COR-L47 (cell line): Measurements from ENCODE around the gene TIE1.

ENCODE experiments used
- DNase-seq: peaks from one replicate; lab custom pipeline; 2025; lab: John Stamatoyannopoulos, UW

TIE1 gene

GRCh38 chr1:43300378-43301094, at the start of gene TIE1:
TIE1 (plus strand) TSS chr1:43300982; CDS start chr1:43301072, 90 bp downstream.
- no peak for DNase-seq

- no peak for DNase-seq
Measured at GRCh38 chr1:43251024-43251423, 49.8 kb upstream of the TIE1 start.

DNA sequence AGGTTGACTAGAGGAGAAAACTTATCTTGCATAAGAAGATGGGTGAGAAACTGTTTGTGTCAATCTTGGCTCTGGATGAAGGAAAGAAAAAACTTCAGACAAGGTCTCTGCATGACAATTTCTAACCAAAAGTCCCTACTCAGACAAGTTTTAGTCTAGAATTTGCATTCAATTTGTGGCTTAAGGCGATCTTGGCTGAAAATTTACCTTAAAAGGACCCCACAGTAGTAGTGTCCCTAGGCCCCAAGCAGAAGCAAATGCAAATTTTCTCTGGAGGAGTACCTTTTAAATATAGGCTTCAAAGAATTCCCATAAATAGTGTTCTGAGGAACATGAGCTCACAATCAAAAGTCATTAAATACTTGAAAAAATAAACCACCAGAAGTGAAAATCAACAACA, 48.6 kb upstream of the TIE1 start:
- no peak for DNase-seq

DNA sequence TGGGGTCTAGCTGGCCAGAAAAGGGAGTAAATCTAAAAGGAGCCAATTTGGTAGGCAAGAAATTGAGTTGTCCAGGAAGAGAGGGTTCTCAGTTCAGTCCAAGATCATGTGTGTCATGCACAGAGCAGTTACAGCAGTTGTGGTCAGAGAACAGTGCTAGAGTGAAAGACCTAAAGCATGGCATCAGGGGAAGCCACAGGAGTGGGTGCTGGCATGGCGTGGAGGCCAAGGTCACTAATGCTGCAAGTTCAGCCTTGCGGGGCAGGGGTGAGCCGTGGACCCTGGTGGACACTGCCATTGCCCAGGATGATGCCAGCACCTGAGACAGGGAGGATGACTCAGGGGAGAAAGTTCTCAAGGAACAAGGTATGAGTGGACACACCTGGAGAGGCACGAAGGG, 47.6 kb upstream of the TIE1 start:
- DNase-seq = no peak

GRCh38 chr1:43253876-43254275, 46.9 kb upstream of the TIE1 start:
- DNase-seq = no peak

DNA sequence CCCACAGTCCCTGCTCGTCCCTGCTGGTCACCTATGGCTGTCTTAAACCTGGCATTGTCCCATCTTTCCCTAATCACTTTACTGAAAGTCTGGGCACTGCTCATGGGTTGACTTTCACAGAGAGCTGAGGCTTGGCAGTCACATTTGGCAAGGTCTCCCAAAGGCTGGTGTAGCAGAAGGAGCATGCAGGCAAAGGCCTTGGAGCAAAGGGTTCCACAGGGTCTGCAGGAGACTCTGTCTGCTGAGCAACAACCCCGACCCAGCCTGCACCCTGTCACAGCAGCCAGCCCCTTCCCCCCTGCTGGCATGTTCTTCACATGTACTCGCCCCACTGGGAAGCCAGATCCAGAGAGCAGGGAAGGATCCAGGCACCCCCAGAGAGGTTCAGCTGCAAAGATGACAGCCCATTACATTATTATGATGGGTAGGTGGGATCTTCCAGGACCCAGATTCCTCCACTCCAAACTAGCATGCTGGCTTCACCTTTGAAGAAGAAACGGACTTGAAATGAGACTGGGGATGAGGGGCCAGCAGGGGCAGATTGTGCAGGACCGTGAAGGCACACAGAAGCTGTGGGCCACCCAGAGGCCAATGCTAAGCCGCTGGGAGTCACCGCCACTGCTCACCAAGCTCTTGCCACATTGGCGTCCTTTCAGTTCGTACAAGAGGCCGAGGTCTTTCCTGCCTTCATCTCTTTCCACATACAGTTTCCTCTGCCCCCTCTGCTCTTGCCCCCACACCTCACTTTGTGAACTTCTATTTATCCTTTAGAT, 45.2 kb upstream of the TIE1 start:
- DNase-seq = no peak

- no peak for DNase-seq
Measured at GRCh38 chr1:43256675-43257570, 43.9 kb upstream of the TIE1 start.

GRCh38 chr1:43258370-43258769, 42.4 kb upstream of the TIE1 start:
- no peak for DNase-seq

GRCh38 chr1:43265431-43265830, 35.4 kb upstream of the TIE1 start:
- DNase-seq = no peak

- no peak for DNase-seq
Measured at GRCh38 chr1:43266881-43267280, 33.9 kb upstream of the TIE1 start.

DNA sequence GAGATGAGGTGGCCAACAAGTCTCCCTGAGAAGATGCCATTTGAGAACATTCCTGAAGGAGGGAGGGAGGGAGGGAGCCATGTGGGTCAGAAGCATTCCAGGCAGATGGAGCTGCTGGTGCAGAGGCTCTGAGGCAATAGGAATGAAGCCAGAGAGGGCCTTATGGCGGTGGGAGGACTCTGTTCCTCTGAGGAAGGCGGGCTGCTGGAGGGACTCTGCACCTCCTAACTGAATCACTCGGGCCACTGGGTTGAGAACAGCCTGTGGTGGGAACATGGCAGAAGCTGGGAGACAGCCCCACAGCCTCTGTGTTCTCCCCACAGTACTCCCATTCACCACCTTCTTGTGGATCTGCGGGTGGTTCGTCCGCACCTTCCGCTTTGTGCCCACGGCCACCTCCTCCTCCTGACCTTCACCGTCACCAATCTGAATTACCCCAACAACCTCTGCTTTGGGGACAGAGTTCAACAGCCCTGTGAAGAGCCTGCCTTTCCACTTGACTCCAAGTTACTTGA, 33.4 kb upstream of the TIE1 start:
- no peak for DNase-seq

DNA sequence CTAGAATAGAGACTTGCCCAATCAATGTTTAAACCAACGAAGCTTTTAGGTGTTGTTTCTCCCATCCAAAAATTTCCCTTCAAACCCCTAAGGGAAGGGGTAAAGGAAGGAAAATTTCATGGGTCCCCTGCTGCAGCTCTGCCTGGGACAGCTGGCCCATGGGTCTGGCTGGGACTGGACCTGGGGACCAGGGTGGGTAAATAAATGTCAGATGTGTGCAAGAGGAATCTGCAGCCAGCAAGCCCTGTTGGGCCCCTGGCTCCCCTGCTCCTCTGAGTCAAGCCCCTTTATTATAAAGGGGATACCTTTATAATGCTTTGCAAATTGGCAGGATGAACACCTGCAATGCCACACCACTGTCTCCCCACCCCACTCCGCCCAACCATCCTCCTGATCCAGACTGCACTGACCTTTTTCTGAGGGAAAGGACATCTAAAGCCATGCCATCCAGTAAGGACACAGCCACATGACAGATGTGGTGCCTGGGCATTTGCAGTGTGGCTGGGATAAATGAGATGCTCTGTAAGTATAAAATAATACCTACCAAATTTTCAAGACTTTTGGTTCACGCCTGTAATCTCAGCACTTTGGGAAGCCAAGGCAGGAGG, 32.9 kb upstream of the TIE1 start:
- no peak for DNase-seq

DNA sequence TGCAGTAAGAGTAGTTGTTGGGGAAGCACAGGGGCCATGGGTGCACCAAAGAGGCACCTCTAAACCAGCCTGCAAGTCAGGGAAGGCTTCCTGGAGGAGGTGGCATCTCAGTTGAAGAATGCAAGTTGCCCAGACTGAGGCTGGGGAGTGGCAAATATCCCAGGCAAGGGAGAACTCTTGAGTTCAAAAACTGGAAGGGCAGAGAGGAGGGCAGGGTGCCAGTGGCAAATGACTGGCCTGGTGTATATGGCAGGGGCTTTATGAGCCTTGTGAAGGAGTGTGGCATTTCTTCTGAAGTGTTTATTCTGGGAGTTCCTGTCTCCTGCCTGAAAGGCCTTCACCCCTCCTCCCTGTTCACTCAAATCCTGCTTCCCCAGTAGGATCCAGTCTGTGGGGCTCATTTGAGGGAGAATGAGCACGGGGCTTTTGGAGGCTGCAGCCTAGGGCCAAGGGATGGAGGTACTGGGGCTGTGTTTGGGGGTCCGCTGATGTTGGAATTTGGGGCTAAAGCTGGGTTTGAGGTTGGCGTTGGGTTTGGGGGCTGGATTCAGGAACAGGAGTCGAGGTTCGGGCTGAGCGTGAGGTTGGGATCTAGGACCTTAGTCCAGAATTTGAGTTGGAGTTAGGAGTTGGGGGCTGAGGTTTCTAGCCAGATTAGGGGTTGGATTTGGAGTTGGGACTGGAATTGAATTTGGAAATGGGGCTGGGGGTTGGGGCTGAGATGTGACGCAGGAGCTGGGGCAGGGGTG, 31.0 kb upstream of the TIE1 start, which contains the start of gene TMEM125:
Gene TMEM125 (plus strand): TSS at position 357 of the 749 bp plus-strand sequence. CDS start 2,740 bp downstream, outside the sequence.
- no peak for DNase-seq

GRCh38 chr1:43270421-43271095, 30.2 kb upstream of the TIE1 start:
- peak; percentile 57 for DNase-seq

DNA sequence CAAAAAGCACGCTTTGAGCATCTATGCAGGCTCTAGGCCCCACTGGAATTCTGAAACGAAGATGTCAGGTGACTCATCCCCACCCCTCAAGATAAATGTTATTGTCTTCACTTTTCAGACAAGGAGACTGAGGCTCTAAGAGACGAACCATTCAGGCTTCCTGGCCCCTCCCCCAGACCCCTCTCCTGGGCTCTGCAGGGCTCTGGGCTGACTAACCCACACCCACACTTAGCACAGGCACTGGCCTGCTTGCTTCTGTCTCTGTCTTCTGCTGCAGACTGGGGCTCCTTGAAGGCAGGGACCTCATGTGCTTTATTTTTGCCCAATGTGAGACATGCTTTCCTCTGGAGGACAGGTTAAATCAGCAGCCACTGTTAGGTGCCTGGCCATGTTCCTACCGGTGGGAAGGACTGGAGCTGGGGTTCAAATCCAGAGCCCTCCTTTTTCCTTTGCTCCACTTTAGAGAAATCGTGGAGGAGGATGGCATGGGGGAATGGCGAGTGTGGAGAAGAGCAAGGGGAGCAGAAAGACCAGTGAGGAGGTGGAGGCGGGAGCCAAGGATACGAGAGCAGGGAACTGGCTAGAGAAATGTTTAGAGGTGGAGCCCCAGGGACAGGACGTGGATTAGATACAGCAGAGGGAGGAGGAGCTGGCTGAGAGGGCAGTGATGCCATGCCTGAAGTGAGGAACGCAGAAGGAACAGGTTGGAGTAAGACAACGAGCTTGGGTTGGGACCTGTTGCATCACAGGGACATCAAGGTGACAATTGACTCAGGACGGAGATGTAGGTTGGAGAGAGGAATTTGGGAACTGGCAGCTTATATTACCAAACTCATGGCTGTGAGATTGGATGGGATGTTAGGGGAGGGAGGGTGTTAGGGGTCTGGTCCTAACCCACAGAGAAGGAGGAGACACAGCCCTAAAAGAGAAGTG, 29.3 kb upstream of the TIE1 start:
- DNase-seq = no peak

DNA sequence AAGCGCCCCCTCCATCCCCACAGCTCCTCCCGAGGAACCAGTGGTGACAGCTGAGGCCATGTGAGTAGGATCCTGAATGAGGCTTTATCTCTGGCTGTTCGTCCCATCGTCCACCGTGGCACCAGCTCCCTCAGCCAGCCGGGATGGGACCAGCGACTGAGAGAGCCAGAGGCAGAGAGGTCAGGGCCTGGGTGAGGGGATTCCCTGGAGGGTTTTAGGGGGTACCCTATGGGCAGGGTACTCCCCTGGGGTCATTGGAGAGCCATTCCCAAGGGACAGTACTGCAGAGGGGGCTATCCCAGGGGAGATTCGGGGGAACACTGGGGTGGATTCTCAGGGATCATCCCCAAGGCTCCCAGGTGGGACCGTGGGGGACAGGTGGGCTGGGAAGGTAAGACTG, 28.6 kb upstream of the TIE1 start:
- DNase-seq = no peak

DNA sequence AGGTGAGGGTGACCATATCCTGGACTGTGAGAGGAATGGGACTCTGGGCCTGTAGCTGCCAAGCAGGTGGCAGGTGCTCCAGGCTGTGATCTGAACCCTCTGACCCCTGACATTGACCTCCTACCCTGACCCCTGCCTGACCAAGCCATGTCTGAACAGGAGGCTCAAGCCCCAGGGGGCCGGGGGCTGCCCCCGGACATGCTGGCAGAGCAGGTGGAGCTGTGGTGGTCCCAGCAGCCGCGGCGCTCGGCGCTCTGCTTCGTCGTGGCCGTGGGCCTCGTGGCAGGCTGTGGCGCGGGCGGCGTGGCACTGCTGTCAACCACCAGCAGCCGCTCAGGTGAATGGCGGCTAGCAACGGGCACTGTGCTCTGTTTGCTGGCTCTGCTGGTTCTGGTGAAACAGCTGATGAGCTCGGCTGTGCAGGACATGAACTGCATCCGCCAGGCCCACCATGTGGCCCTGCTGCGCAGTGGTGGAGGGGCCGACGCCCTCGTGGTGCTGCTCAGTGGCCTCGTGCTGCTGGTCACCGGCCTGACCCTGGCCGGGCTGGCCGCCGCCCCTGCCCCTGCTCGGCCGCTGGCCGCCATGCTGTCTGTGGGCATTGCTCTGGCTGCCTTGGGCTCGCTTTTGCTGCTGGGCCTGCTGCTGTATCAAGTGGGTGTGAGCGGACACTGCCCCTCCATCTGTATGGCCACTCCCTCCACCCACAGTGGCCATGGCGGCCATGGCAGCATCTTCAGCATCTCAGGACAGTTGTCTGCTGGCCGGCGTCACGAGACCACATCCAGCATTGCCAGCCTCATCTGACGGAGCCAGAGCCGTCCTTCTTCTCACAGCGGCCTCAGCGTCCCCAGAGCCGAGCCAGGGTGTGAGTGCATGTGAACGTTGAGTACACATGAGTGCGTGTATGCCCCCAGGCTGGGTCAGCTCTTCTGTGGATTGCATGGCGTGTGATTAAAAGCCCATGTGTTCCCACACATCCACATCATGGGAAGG, 27.9 kb upstream of the TIE1 start:
- DNase-seq = no peak

DNA sequence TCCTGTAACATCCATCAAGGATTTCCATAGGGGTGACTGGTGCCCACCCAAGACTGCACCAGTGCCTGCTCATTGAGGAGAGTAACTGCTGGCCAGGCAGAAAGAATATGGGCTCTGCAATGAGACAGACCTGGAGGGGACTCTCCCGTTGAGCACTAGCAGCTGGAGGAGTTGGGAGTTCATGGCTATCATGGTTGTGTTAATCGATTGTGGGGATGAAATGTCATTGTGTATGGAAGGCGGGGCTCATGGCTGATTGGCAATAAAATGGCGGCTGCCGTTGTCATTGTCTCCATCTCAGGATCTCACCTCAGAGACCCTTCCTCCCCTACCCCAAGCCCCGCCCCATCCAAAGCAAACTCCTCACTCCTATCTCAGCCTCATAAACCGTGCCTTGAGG, 27.1 kb upstream of the TIE1 start:
- no peak for DNase-seq
